NT2/D1 (cell line): ENCODE measurements around the gene RGS12.

Source experiments
- SUZ12 ChIP-seq: IDR thresholded peaks from 2 replicates; pipeline ENCODE4 v1.6.1; 2011; ENCODE audit not compliant: insufficient read length, insufficient read depth; ENCODE audit errors: extremely low read depth
- YY1 ChIP-seq: IDR thresholded peaks from 2 replicates; pipeline ENCODE4 v1.6.1; 2011; ENCODE audit not compliant: insufficient read length, insufficient read depth
- ZNF274 ChIP-seq: IDR thresholded peaks from 2 replicates; pipeline ENCODE4 v1.6.1; 2011; ENCODE audit warnings: mild to moderate bottlenecking, low read depth, low read length

GRCh38 chr4:3284734-3285557 is 7.9 kb upstream of the RGS12 start:
- TF ChIP-seq YY1 (no peak), ZNF274 (no peak), SUZ12 (no peak)
